Activated CD4-positive, CD25-positive, alpha-beta regulatory T cell treated with anti-CD3 and anti-CD28 coated beads, Interleukin-2, amount 50 U/mL, for 72 hours (primary cell): ENCODE results near the gene BICC1.

Experiments used
- DNase-seq: peaks from one replicate; pipeline ENCODE4 v3.0.0; 2021

The BICC1 gene

GRCh38 chr10:58515291-58515941 lies 2.7 kb downstream of the BICC1 start:
- DNase-seq = no peak

- no peak for DNase-seq
Observed at GRCh38 chr10:58516119-58516518, 3.4 kb downstream of the BICC1 start.

- DNase-seq = no peak
Observed at GRCh38 chr10:58516671-58517070, 4.0 kb downstream of the BICC1 start.

GRCh38 chr10:58517081-58517480 lies 4.4 kb downstream of the BICC1 start:
- no peak for DNase-seq

- no peak for DNase-seq
Observed at GRCh38 chr10:58517491-58518355, 5.1 kb downstream of the BICC1 start.

- DNase-seq = no peak
Observed at GRCh38 chr10:58518775-58519174, 6.1 kb downstream of the BICC1 start.

- DNase-seq = no peak
Observed at GRCh38 chr10:58529077-58529728, 16.5 kb downstream of the BICC1 start.

GRCh38 chr10:58531084-58531695 lies 18.5 kb downstream of the BICC1 start:
- peak; percentile 36 for DNase-seq

GRCh38 chr10:58535311-58535710 lies 22.6 kb downstream of the BICC1 start:
- DNase-seq = no peak

GRCh38 chr10:58543141-58543540 lies 30.5 kb downstream of the BICC1 start:
- DNase-seq = no peak

GRCh38 chr10:58544135-58544534 lies 31.5 kb downstream of the BICC1 start:
- no peak for DNase-seq

GRCh38 chr10:58545427-58545826 lies 32.8 kb downstream of the BICC1 start:
- no peak for DNase-seq

- DNase-seq = no peak
Observed at GRCh38 chr10:58546137-58546536, 33.5 kb downstream of the BICC1 start.

GRCh38 chr10:58546722-58547445 lies 34.2 kb downstream of the BICC1 start:
- DNase-seq = no peak

GRCh38 chr10:58547963-58548362 lies 35.3 kb downstream of the BICC1 start:
- DNase-seq = no peak

GRCh38 chr10:58554316-58554715 lies 41.6 kb downstream of the BICC1 start:
- no peak for DNase-seq

GRCh38 chr10:58555170-58555929 lies 42.7 kb downstream of the BICC1 start:
- no peak for DNase-seq

GRCh38 chr10:58555930-58556311 lies 43.2 kb downstream of the BICC1 start:
- no peak for DNase-seq

- no peak for DNase-seq
Observed at GRCh38 chr10:58556516-58557165, 44.0 kb downstream of the BICC1 start.

GRCh38 chr10:58557714-58558113 lies 45.0 kb downstream of the BICC1 start:
- DNase-seq = no peak

- no peak for DNase-seq
Observed at GRCh38 chr10:58560068-58560467, 47.4 kb downstream of the BICC1 start.
